Stimulated activated CD4-positive, alpha-beta T cell treated with anti-CD3 and anti-CD28 coated beads, Interleukin-2, amount 100 ng/mL, for 4 hours (primary cell): ENCODE measurements around the gene OCRL.

Experiments
- DNase-seq: peaks from one replicate; pipeline ENCODE4 v3.0.0-alpha.2; 2020; ENCODE audit warnings: low read depth

OCRL gene

GRCh38 chrX:129634541-129634940, 94.5 kb downstream of the OCRL start:
- no peak for DNase-seq

- DNase-seq: no peak
Measured at GRCh38 chrX:129636175-129636681, 96.2 kb downstream of the OCRL start.

GRCh38 chrX:129637217-129638109, 97.4 kb downstream of the OCRL start:
- peak; percentile 44 for DNase-seq

- no peak for DNase-seq
Measured at GRCh38 chrX:129638917-129639316, 98.9 kb downstream of the OCRL start.

- no peak for DNase-seq
Measured at GRCh38 chrX:129640737-129641136, 100.7 kb downstream of the OCRL start.

- no peak for DNase-seq
Measured at GRCh38 chrX:129641469-129641868, 101.4 kb downstream of the OCRL start.

- no peak for DNase-seq
Measured at GRCh38 chrX:129641941-129642340, 101.9 kb downstream of the OCRL start.
